GM12892 (cell line): ENCODE measurements around the gene SVOPL.
"Not testable (repeated sequence)": the region's sequence is repeated elsewhere in the genome, so short reads cannot be mapped to it uniquely, and the experiment has no call there.

Experiments used
- DNase-seq: peaks from one replicate; pipeline ENCODE4 v3.0.0; 2011; ENCODE audit not compliant: insufficient read length
- FAIRE-seq: peaks from 2 replicates; lab custom pipeline; 2011; peaks lifted over from hg19 to GRCh38; lab: Jason Lieb, UNC
- POLR2A ChIP-seq: IDR thresholded peaks from 2 replicates; pipeline ENCODE4 v1.6.1; 2011; ENCODE audit warnings: low read depth, low read length, control low read depth
- POLR2AphosphoS5 ChIP-seq: IDR thresholded peaks from 2 replicates; pipeline ENCODE4 v1.6.1; 2011; ENCODE audit warnings: low read depth, low read length, control low read depth
- TAF1 ChIP-seq: IDR thresholded peaks from 2 replicates; pipeline ENCODE4 v1.6.1; 2011; ENCODE audit warnings: low read depth, mild to moderate bottlenecking, control low read depth, low read length, borderline replicate concordance

The SVOPL gene

DNA sequence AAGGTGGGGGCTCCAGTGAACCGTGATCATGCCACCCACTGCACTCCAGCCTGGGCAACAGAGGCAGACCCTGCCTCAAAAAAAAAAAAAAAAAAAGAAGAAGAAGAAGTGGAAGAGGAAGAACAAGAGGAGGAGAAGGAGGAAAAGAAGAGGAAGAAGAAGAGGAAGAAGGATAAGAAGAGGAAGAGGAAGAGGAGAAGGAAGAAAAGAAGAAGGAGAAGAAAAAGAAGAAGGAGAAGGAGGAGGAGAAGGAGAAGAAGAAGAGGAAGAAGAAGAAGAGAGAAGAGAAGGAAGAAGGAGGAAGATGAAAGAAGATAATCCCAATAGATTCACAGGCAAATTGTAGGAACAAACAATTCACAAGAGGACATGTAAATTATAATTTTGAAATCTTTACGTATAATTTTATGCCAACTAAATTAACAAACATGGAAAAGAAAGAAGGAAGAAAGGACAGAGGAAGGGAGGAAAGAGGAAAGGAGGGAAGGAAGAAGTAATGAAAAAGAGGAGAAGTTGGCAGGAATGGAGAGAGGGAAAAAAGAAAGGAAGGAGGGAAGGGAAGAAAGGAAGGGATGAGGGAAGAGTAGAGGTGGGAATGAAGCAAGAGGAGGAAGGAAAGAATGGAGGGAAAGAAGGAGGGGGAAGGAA, 3.5 kb downstream of the SVOPL start:
- FAIRE-seq: no peak
- no peak for DNase-seq
- TF ChIP-seq POLR2AphosphoS5: no peak
- no peak for TF ChIP-seq POLR2A
- no peak for TF ChIP-seq TAF1

DNA sequence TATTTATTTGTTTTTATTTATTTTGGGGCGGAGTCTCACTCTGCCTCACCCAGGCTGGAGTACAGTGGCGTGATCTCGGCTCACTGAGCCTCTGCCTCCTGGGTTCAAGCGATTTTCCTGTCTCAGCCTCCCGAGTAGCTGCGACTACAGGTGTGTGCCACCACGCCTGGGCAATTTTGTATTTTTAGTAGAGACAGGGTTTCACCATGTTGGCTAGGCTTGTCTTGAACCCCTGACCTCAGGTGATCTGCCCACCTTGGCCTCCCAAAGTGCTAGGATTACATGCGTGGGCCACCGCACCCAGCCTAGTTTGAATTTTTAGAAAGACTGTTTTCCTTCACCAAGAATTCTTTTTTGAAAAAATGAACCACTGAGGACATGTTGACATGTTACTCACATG, 5.4 kb downstream of the SVOPL start:
- not testable (repeated sequence) for FAIRE-seq, DNase-seq

DNA sequence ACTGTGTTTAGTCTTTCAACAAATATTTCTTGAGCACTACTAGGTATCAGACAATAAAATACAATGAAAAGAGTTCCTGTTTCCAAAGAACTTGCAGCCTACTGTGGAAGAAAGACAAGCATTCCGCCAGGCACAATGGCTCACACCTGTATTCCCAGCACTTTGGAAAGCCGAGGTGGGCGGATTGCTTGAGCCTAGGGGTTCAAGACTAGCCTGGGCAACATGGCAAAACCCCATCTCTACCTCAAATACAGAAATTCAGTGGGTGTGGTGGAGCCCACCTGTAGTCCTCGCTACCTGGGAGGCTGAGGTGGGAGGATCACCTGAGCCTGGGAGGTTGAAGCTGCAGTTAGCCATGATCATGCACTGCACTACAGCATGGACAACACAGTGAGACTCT, 6.1 kb downstream of the SVOPL start:
- FAIRE-seq (no peak), DNase-seq (no peak)
- TF ChIP-seq TAF1: no peak
- TF ChIP-seq POLR2AphosphoS5: no peak
- no peak for TF ChIP-seq POLR2A

DNA sequence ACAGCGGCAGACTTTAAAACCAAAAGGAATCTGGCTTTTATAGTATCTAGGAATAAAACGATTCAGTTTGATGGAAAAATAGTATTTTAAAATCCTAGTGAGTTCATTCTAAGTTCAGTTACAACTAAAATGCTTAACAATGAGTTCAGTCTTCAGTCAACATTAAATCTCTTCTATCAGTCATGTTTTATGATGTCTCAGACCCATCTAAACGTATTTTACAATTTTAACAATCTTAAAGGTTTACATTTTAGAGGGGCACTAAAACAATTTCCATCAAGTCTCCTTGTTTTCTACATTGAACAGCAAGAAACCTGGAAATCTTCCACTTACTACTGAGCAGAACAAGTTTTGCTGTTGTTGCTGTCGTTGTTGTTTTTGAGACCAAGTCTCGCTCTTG, 10.0 kb downstream of the SVOPL start:
- DNase-seq (no peak), FAIRE-seq (no peak)
- no peak for TF ChIP-seq POLR2AphosphoS5

DNA sequence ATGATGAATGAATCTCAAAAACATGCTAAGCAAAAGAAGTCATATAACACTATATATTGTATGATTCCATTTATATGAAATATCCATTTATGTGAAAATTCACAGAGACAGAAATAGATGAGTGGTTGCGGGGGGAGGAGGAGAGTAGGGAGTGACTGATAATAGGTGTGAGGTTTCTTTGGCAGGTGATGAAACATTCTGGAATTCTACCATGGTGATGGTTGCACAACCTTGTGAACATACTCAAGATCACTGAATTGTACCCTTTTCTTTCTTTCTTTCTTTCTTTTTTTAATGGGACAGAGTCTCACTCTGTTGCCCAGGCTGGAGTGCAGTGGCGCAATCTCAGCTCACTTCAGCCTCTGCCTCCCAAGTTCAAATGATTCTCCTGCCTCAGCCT, 10.7 kb downstream of the SVOPL start:
- TF ChIP-seq TAF1: no peak
- no peak for TF ChIP-seq POLR2A
- no peak for TF ChIP-seq POLR2AphosphoS5
- DNase-seq (no peak), FAIRE-seq (no peak)

DNA sequence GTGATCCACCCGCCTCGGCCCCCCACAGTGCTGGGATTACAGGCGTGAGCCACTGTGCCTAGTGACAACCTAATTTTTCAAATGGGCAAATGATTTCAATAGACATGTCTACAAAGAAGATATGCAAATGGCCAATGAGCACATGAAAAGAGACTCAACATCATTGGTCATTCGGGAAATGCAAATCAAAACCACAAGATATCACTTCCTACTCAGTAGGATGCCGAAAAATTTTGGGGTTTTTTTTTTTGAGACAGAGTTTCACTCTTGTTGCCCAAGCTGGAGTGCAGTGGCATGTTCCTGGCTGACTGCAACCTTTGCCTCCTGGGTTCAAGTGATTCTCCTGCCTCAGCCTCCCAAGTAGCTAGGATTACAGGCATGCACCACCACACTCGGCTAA, 13.1 kb downstream of the SVOPL start:
- not testable (repeated sequence) for DNase-seq, FAIRE-seq

DNA sequence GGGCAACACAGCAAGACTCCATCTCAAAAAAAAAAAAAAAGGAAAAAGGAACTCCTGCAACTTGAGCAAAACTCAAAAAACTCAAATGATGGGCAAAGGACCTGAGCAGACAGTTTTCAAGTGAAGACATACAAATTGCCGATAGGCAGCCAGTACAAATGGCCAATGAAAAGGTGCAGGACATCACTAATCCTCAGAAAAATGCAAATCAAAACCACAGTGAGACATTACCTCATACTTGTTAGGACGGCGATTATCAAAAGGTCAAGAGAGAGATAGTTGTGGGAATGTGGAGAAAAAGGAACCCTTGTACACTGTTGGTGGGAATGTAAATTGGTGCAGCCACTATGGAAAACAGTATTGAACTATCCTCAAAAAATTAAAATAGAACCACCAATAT, 16.8 kb downstream of the SVOPL start:
- no peak for DNase-seq
- FAIRE-seq: no peak

DNA sequence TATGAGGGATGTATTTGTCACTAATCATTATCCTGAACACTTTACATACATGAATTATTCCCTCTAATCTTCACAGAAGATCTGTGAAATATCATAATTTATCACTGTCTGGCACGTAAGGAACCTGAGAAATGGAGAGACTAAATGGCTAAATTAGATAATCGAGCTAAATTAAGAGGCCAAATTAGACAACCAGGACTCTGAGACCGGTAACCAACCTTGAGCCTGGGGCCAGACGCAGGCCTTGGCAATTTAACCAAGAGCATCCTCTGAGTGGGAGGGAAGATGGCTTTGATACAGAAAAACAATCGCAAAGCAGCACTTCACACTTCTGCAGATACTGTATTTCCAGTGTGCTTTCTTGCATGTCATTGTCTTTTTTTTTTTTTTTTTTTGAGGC, 21.4 kb downstream of the SVOPL start:
- DNase-seq (no peak), FAIRE-seq (no peak)
- TF ChIP-seq POLR2A: no peak
- no peak for TF ChIP-seq POLR2AphosphoS5
- TF ChIP-seq TAF1: no peak

More for the DNA sequence above, 16.8 kb downstream of the SVOPL start:
- TF ChIP-seq POLR2A (no peak), POLR2AphosphoS5 (no peak), TAF1 (no peak)

DNA sequence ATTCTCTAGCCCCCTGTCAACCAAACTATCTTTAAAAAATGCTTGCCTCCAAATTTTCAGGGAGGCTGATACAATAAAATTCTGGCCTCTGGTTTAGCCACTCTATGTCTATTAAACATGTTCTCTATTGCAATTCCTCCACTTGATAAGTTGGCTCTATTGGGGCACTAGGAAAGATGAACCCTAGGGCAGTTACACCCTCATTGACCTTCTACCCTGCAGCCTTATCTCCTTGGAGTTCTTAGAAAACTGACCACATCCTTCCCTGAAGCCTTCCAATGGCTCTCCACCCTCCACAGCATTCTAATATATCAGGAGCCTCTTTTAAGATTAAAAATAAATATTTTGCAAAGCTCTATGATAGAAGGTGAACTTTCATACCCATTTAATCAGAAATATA, 30.6 kb downstream of the SVOPL start:
- DNase-seq (no peak), FAIRE-seq (no peak)

DNA sequence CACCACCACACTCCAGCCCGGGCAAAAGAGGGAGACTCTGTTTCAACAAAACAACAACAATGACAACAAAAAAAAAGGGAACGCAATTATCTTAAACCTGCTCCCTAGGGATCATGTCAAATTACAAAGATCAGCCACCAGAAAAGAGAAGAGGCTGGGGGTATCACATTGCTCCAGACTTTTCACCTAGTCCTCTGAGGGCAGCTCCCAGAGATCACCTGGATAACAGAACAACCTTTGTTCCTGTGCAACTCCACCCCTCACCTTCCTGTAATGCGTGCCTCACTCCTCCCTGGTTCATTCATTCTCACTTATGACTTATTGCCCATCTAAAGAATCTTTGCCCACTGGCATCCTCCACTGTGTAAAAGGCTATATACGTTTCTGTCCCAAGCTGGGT, 31.8 kb downstream of the SVOPL start:
- no peak for FAIRE-seq
- TF ChIP-seq POLR2A (no peak), POLR2AphosphoS5 (no peak), TAF1 (no peak)
- no peak for DNase-seq

More for the DNA sequence above, 30.6 kb downstream of the SVOPL start:
- no peak for TF ChIP-seq TAF1
- no peak for TF ChIP-seq POLR2AphosphoS5
- no peak for TF ChIP-seq POLR2A

DNA sequence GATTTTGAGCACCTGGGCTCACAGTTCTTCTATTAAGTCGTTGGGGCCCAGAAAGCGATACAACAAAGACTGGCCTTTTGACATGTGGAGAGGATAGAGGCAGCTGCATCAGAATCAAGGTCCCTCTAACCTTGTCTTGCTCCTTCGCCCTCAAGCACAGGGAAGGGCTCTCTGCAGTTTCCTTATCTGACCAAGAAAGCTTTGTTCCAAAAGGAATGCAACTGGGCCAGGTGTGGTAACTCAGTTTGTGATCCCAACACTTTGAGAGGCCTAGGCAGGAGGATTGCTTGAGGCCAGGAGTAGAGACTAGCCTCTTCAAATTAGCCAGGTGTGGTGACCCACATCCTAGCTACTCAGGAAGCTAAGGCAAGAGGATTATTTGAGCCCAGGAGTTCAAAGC, 32.2 kb downstream of the SVOPL start:
- no peak for DNase-seq
- FAIRE-seq: no peak
- TF ChIP-seq POLR2A: no peak
- TF ChIP-seq TAF1: no peak
- TF ChIP-seq POLR2AphosphoS5: no peak

DNA sequence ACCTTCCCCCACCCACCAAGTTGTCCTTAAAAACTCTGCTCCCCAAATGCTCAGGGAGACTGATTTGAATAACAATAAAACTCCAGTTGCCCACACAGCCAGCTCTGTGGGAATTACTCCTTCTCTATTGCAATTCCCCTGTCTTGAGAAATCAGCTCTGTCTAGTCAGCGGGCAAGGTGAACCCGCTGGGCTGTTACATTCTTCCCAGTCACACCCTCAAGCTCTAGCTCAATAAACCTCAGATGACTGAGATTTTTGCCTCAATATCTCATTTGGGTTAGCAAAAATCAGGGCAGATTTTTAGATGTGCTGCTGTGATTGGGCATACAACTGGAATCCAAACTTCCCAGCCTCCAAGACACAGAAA, 32.9 kb downstream of the SVOPL start:
- FAIRE-seq (no peak), DNase-seq (no peak)
- TF ChIP-seq POLR2AphosphoS5 (no peak), POLR2A (no peak), TAF1 (no peak)
